Heart left ventricle (tissue), 13 donors: Measurements from ENCODE around the gene FAM124A.

Experiments
- POLR2A ChIP-seq, 2 donors: fragments of 450-650 bp; IDR thresholded peaks; one replicate each; pipeline ENCODE4 v1.6.1; 2017; ENCODE audit warnings: antibody characterized with exemption in 2 of 2, mild to moderate bottlenecking in 2 of 2, moderate library complexity in 2 of 2
- TF ChIP-seq, protein P1 (sequence below), 12 donors: fragments of 200-600 bp; sonication (generic) in 4 of 12; IDR thresholded peaks; one replicate each; pipeline versions ENCODE4 v1.5.0 to v1.8.0; 2018 to 2022; ENCODE audit warnings: antibody characterized with exemption in 12 of 12, mild to moderate bottlenecking in 5 of 12
- donor health status: ischemic (EF 13 %, LVEDD 7.1; RV severe dilation, severe dysfunction).
- donor health status: DM: no; HTN: yes; CAD: no.
- donor health status: DM: no; HTN: no; CAD: no.
- donor health status: ischemic (EF 25% LVEDD 6.9; RV normal size, moderate dysfunction).
- donor health status: ischemic (EF 25% LVEDD 5.7; RV mildly dilated, moderate dysfunction).
- donor health status: ischemic (EF 35%, LVEDD 5.7; RV mildly dilated, moderate dysfunction).
- donor health status: nonischemic (EF 11% LVEDD 7.7; RV severe dilation, severe dysfunction).
- donor health status: DM: yes; HTN: yes; CAD: no.
- donor health status: PGD.
- donor health status: ischemic (EF 29% LVEDD 5.4; RV normal size, mild dysfunction).
- donor health status: nonischemic (EF 23%, LVEDD 6.1; RV moderate dilation, normal function).

DNA sequence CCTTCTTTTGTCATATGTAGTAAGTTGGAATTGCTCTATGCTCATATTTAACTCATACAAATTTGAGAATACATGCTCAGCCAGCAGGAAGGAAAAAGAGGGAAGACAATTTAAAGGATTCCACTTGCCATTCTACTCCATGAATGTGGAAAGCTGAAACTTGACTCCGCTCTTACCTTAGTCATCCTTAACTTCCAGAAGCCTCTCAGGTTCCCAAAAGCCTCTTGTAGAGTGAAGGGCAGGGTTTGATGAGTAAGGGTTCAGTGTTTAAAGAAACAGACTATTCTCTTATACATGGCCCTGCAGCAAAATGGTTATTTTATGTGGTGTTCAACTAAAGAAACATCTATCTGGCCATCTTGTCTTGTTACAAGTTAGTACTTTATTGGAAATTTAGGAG, 27.1 kb downstream of the FAM124A start:
- TF ChIP-seq, protein P1, sequence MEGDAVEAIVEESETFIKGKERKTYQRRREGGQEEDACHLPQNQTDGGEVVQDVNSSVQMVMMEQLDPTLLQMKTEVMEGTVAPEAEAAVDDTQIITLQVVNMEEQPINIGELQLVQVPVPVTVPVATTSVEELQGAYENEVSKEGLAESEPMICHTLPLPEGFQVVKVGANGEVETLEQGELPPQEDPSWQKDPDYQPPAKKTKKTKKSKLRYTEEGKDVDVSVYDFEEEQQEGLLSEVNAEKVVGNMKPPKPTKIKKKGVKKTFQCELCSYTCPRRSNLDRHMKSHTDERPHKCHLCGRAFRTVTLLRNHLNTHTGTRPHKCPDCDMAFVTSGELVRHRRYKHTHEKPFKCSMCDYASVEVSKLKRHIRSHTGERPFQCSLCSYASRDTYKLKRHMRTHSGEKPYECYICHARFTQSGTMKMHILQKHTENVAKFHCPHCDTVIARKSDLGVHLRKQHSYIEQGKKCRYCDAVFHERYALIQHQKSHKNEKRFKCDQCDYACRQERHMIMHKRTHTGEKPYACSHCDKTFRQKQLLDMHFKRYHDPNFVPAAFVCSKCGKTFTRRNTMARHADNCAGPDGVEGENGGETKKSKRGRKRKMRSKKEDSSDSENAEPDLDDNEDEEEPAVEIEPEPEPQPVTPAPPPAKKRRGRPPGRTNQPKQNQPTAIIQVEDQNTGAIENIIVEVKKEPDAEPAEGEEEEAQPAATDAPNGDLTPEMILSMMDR (IDR thresholded peaks at IDR 0.05) = no peak
- TF ChIP-seq POLR2A (IDR thresholded peaks at IDR 0.05) = no peak
